Uterus (tissue), 4 donors: ENCODE results near the gene HDLBP. TPM values are rescaled to one million over a fixed set of nuclear protein-coding genes. Genes with fewer than 3 reads are reported as not detected.

Experiments used
- DNase-seq, 2 donors: peaks; one replicate each; pipeline ENCODE4 v3.0.0-alpha.2; 2019 to 2020
- H3K27ac ChIP-seq, 2 donors: fragments of 200-600 bp; sonication (generic); 1 replicate in 1 of 2; 2 replicates in 1 of 2; pipeline ENCODE4 v1.5.1; 2016 to 2018
- H3K27me3 ChIP-seq, 2 donors: fragments of 200-600 bp; sonication (generic); one replicate each; pipeline ENCODE4 v1.5.1; 2018 to 2019; ENCODE audit warnings: control low read depth in 1 of 2
- H3K36me3 ChIP-seq, 2 donors: fragments of 200-600 bp; sonication (generic); one replicate each; pipeline ENCODE4 v1.5.1; 2019; ENCODE audit warnings: control low read depth in 1 of 2
- H3K4me1 ChIP-seq, 2 donors: fragments of 200-600 bp; sonication (generic); one replicate each; pipeline ENCODE4 v1.5.1; 2018 to 2019; ENCODE audit warnings: control low read depth in 1 of 2
- H3K4me3 ChIP-seq, 2 donors: fragments of 200-600 bp; sonication (generic); 1 replicate in 1 of 2; 2 replicates in 1 of 2; pipeline ENCODE4 v1.5.1; 2018 to 2019; ENCODE audit warnings: mild to moderate bottlenecking in 1 of 2
- H3K9me3 ChIP-seq, 2 donors: fragments of 200-600 bp; sonication (generic); one replicate each; pipeline ENCODE4 v1.5.1; 2019; ENCODE audit warnings: control low read depth in 1 of 2
- POLR2A ChIP-seq, 2 donors: fragments of 450-650 bp; IDR thresholded peaks; one replicate each; pipeline ENCODE4 v1.6.1; 2016; ENCODE audit warnings: antibody characterized with exemption in 2 of 2, mild to moderate bottlenecking in 1 of 2, moderate library complexity in 1 of 2
- intact Hi-C: fragments of 100-400 bp; cut with DNase I; formaldehyde crosslinking; loops from one replicate; pipeline ENCODE4 v1.15.1; 2023; ENCODE audit warnings: low total_unique reads
- total RNA-seq, 4 donors: library from RNA; depleted of rRNA in 3 of 4; stranded (reverse); fragments of >200 nt in 3 of 4; gene quantifications; one replicate each; pipeline versions ENCODE4 v1.1.0 to v1.2.4, GENCODE V29; 2014 to 2023
- TF ChIP-seq, protein P1 (sequence below), 4 experiments: fragments of 200-600 bp in 2 of 4; fragments of 450-650 bp in 2 of 4; sonication (generic) in 2 of 4; IDR thresholded peaks; one replicate each; pipeline ENCODE4 v1.5.1; 2016 to 2019; ENCODE audit warnings: antibody characterized with exemption in 4 of 4, mild to moderate bottlenecking in 2 of 4, moderate library complexity in 1 of 4
- donor health status: DM: yes; HTN: yes; CAD: no.

The HDLBP gene
- total RNA-seq, 4 donors from 2014 or later = 226 to 1,465 (median 466) TPM

DNA sequence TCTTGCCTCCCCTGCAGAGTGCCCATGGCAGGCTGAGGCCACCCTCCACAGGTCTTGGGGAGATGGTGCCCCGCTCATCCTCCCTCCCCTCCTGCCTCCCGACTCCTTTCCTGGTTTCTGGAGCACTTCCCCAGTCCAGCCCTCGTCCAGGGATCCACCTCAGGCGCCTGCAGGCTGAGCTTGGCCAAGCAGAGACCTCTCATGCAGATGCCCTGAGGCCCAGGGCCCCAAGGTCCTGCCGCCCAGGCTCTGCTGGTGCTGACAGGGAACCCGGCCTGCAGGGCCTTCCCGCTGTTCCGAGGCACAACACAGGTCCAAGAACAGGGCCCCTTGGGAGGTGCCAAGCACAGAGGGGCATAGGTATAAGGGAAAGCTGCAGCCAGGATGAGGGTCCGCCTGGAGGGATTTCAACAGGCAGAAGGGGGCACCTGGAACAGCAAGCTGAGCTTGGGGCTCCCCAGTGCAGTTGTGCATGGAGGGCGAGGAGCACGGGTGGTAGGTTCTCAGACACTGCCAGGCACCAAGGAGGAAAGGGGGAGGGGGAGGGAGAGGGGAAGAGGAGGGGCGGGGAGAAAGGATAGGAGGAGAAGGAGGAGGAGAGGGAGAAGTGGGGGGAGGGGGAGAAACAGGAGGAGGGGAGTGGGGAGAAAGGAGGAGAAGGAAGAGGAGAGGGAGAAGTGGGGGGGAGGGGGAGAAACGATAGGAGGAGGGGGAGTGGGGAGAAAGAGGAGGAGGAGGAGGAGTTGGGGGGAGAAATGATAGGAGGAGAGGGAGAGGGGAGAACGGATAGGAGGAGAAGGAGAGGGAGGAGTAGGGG, 128.2 kb downstream of the HDLBP start:
- no peak overlapping the region for H3K4me3 ChIP-seq
- H3K36me3 ChIP-seq = no peaks in the 10 kb centered on the region
- DNase-seq = no peak
- TF ChIP-seq, protein P1, sequence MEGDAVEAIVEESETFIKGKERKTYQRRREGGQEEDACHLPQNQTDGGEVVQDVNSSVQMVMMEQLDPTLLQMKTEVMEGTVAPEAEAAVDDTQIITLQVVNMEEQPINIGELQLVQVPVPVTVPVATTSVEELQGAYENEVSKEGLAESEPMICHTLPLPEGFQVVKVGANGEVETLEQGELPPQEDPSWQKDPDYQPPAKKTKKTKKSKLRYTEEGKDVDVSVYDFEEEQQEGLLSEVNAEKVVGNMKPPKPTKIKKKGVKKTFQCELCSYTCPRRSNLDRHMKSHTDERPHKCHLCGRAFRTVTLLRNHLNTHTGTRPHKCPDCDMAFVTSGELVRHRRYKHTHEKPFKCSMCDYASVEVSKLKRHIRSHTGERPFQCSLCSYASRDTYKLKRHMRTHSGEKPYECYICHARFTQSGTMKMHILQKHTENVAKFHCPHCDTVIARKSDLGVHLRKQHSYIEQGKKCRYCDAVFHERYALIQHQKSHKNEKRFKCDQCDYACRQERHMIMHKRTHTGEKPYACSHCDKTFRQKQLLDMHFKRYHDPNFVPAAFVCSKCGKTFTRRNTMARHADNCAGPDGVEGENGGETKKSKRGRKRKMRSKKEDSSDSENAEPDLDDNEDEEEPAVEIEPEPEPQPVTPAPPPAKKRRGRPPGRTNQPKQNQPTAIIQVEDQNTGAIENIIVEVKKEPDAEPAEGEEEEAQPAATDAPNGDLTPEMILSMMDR (IDR thresholded peaks at IDR 0.05) = no peak
- no peak for TF ChIP-seq POLR2A (IDR thresholded peaks at IDR 0.05)
- H3K27ac ChIP-seq = no peak overlapping the region
- H3K27me3 ChIP-seq = no peaks in the 10 kb centered on the region
- intact Hi-C loops = no loop called here
- no peaks in the 10 kb centered on the region for H3K9me3 ChIP-seq
- H3K4me1 ChIP-seq = no peaks in the 10 kb centered on the region

DNA sequence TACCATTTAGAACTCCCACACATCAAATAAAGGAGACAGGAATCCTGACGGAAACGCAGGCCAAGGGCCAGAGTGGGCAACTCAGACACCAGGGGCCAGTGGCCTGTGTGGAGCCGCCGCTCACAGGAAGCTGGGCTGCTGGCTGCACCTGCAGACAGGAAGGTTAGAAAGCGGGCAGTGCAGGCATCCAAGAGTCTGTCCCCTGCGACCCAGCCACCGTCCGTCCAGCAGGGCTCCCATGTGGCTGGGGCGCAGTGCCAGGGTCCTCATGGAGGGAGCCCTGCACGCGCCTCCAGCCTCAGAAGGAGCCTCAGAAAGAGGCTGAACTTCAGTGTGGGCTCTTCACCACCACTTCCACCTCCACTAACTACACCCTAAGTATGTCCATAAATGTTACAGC, 129.5 kb downstream of the HDLBP start:
- Histone ChIP-seq H3K27me3 (no peaks in the 10 kb centered on the region), H3K4me3 (no peak overlapping the region), H3K9me3 (no peaks in the 10 kb centered on the region), H3K36me3 (no peaks in the 10 kb centered on the region), H3K4me1 (no peaks in the 10 kb centered on the region), H3K27ac (no peak overlapping the region)
- DNase-seq = no peak
- TF ChIP-seq, protein P1 (IDR thresholded peaks at IDR 0.05) = no peak
- TF ChIP-seq POLR2A (IDR thresholded peaks at IDR 0.05) = no peak
- intact Hi-C loops = no loop called here

DNA sequence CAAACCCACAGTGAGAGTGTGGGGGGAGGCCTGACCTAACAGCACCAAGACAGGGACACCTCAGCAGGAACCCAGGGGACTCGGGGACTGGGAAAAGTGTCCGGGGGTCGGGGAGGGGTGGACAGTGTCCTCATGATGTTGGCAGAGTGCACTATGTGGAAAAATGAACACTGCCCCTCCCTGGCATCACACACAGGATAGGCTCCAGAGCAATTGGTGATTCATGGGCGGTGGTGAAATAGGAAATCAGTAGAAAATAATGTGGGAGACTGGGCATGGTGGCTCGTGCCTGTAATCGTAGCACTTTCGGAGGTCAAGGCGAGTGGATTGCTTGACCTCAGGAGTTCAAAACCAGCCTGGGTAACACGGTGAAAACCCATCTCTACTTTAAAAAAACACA, 130.6 kb downstream of the HDLBP start:
- H3K27me3 ChIP-seq = no peaks in the 10 kb centered on the region
- no peak for DNase-seq
- H3K27ac ChIP-seq = no peak overlapping the region
- intact Hi-C loops = no loop called here
- no peaks in the 10 kb centered on the region for H3K9me3 ChIP-seq
- no peaks in the 10 kb centered on the region for H3K36me3 ChIP-seq
- H3K4me1 ChIP-seq = no peaks in the 10 kb centered on the region
- no peak overlapping the region for H3K4me3 ChIP-seq
- TF ChIP-seq, protein P1 (IDR thresholded peaks at IDR 0.05) = no peak
- no peak for TF ChIP-seq POLR2A (IDR thresholded peaks at IDR 0.05)

DNA sequence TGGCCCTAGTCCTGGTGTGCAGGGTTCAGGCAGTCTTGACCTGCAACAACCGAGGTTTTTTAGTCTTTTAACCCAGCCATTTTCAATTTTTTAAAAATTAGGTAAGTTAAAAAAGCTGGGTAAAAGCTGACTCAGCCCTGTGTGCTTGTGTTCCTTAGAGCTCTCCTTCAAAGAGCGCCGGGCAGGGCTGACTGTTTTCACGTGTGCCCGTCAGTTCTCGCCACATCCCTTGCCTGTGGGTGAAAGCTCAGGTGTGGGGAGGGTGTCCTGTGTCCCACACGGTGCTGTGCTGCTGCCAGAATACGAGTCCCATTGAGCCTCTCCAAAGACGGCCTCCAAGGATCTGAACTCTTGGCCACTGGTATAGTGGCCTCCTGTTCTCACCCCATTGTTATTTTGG, 132.3 kb downstream of the HDLBP start:
- Histone ChIP-seq H3K27me3 (no peaks in the 10 kb centered on the region), H3K9me3 (no peaks in the 10 kb centered on the region), H3K27ac (no peak overlapping the region), H3K4me1 (no peaks in the 10 kb centered on the region), H3K4me3 (no peak overlapping the region), H3K36me3 (no peaks in the 10 kb centered on the region)
- intact Hi-C loops = no loop called here
- DNase-seq = no peak
- TF ChIP-seq, protein P1 (IDR thresholded peaks at IDR 0.05) = no peak
- no peak for TF ChIP-seq POLR2A (IDR thresholded peaks at IDR 0.05)

DNA sequence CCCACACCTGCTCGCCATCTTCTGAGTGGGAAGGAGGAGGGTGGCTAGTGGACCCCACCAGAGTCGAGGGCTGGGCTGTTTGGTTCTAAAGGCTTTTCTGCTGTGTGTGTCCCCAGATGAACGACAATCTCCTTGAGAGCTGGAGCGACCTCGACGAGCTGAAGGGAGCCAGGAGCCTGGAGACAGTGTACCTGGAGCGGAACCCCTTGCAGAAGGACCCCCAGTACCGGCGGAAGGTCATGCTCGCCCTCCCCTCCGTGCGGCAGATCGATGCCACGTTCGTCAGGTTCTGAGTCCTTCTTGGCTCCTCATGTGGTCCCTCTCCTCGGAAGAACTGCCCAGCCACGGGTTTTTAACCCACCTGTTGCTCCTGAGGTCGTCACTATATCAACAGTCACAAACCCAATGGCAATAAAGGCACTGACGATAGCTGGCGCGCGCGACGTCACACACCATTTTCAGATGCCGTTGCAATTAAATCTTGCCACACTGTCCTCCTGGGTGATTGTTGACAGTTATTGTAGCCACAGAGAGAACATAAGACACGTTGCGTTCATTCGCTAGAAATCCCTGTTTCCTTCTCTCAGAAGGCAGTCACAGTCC, 132.8 kb downstream of the HDLBP start:
- H3K27me3 ChIP-seq = no peaks in the 10 kb centered on the region
- no peaks in the 10 kb centered on the region for H3K36me3 ChIP-seq
- TF ChIP-seq, protein P1 (IDR thresholded peaks at IDR 0.05) = no peak
- no peak for TF ChIP-seq POLR2A (IDR thresholded peaks at IDR 0.05)
- DNase-seq = no peak
- no peaks in the 10 kb centered on the region for H3K4me1 ChIP-seq
- intact Hi-C loops = no loop called here
- H3K9me3 ChIP-seq = no peaks in the 10 kb centered on the region
- H3K27ac ChIP-seq = no peak overlapping the region
- H3K4me3 ChIP-seq = no peak overlapping the region
